Aorta (tissue), 5 donors: ENCODE results near the gene MSI2. TPM values are rescaled to one million over a fixed set of nuclear protein-coding genes. Genes with fewer than 3 reads are reported as not detected.

ENCODE experiments used
- ATAC-seq: fragments of 200-7000 bp; cut with Tn5 transposase; one replicate; pipeline ENCODE4 v1.9.1; 2022; ENCODE audit warnings: moderate library complexity; ENCODE audit not compliant: low FRiP score
- DNase-seq, 2 donors: peaks; one replicate each; pipeline ENCODE4 v3.0.0-alpha.2; 2020
- H3K27ac ChIP-seq, 2 donors: one replicate each; pipeline ENCODE4 v1.5.1; 2013; ENCODE audit warnings: low read length in 2 of 2, mild to moderate bottlenecking in 2 of 2, moderate library complexity in 2 of 2, control low read depth in 1 of 2, inconsistent platforms in 1 of 2, low read depth in 1 of 2
- H3K27me3 ChIP-seq, 2 donors: one replicate each; pipeline ENCODE4 v1.6.1; 2013; ENCODE audit warnings: control low read depth in 1 of 2, low read length in 1 of 2, mild to moderate bottlenecking in 1 of 2, moderate library complexity in 1 of 2; ENCODE audit not compliant: insufficient read depth in 2 of 2, control insufficient read depth in 1 of 2
- H3K36me3 ChIP-seq, 2 donors: one replicate each; pipeline ENCODE4 v1.6.1; 2013; ENCODE audit warnings: control low read depth in 1 of 2, low read length in 1 of 2, mild to moderate bottlenecking in 1 of 2; ENCODE audit not compliant: insufficient read depth in 2 of 2, control insufficient read depth in 1 of 2
- H3K4me1 ChIP-seq, 2 donors: one replicate each; pipeline ENCODE4 v1.6.1; 2013; ENCODE audit warnings: low read length in 2 of 2, control low read depth in 1 of 2, mild to moderate bottlenecking in 1 of 2, moderate library complexity in 1 of 2; ENCODE audit not compliant: insufficient read depth in 2 of 2, control insufficient read depth in 1 of 2
- H3K4me3 ChIP-seq, 2 donors: one replicate each; pipeline ENCODE4 v1.5.1; 2013; ENCODE audit warnings: low read length in 2 of 2, control low read depth in 1 of 2, mild to moderate bottlenecking in 1 of 2
- H3K9me3 ChIP-seq: one replicate; pipeline ENCODE4 v1.6.1; 2013; ENCODE audit warnings: mild to moderate bottlenecking, low read length; ENCODE audit not compliant: control insufficient read depth
- WGBS, 2 donors: extraction: QIAGEN DNeasy Blood & Tissue Kit; methylation state at CpG; one replicate each; pipeline ENCODE4 v1.1.7; 2013; 5-methylcytosine and 5-hydroxymethylcytosine counted together
- intact Hi-C, 2 donors: fragments of 100-400 bp; cut with DNase I; formaldehyde crosslinking; loops; one replicate each; pipeline versions ENCODE4 v1.14.2 to v1.15.0; 2022
- polyA plus RNA-seq, 2 donors: library from polyadenylated mRNA; stranded (reverse); fragments of 200-250 nt; gene quantifications; one replicate each; pipeline ENCODE4 v1.2.3, GENCODE V29; 2013
- total RNA-seq, 2 donors: library from RNA; stranded (reverse); fragmentation: NEBNext Ultra II Directional; extraction: Animal tissue kit (Norgen Biotek cat#: 25700); gene quantifications; one replicate each; pipeline ENCODE4 v1.2.1, GENCODE V29; 2021
- donor health status: healthy with polysubstance abuse.
- donor health status: Bipolar disorder and iron deficiency.
- donor health status: DM: no; HTN: no; CAD: no.
- donor health status: DM: no; HTN: no; CAD: no.
- donor health status: DM: yes; HTN: yes; CAD: no.

MSI2 gene
- total and polyA plus RNA-seq, 4 donors, result 9.3 to 48.2 (median 29.1) TPM

DNA sequence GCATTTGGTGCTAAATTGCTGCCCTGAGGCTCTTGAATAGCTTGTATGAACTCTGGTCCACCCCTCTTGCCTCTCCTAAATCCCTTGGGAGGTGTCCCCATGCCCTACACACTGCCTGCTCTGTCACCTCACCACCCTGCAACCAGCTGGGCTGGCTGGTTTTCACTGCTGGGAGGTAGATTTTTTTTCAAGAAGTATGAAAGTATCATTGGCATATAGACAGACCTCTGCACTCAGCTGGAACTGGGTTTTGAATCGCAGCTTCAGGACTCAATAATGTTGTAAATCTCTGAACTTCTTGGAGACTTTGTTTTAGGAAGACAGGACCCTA is 184.9 kb downstream of the MSI2 start:
- H3K4me1 ChIP-seq, result peaks cover 0 to 3% of the 10 kb centered on the region in 2 donors
- no peak overlapping the region for H3K4me3 ChIP-seq
- WGBS, 2 donors, result 25 to 67% methylated on average over 1 of the region's 1 CpG
- intact Hi-C loops, result loop anchor here in 1 of 2 donors (10.0 kb wide), 1 partner anchor 186 kb away; the partner anchor contains the start of gene MSI2
- ATAC-seq (no peak), DNase-seq (no peak)
- H3K27me3 ChIP-seq, result no peaks in the 10 kb centered on the region
- H3K9me3 ChIP-seq, result no peaks in the 10 kb centered on the region
- no peaks in the 10 kb centered on the region for H3K36me3 ChIP-seq
- H3K27ac ChIP-seq, result peak overlapping the region in 1 of 2 donors; percentile 41

DNA sequence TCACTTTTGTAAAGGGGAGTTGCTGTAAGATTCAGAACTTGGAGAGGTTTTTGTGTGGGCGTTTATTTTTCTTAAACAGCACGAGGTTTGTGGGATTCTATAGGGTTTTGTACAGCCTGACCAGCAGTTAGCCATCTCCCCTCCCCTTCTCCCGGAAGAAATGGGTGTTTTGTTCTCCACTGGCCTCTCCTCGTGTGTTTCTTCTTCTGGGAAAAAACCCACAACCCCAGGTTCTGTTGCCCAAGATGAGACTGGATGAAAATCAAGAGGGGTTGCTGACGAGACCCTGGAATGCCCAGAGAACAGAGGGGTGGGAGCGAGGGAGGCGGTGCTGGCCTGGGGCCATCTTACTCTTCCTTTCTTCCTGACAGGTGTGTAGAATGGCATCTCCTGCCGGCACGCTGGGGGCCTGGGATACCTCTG is 186.1 kb downstream of the MSI2 start:
- no peak for DNase-seq

DNA sequence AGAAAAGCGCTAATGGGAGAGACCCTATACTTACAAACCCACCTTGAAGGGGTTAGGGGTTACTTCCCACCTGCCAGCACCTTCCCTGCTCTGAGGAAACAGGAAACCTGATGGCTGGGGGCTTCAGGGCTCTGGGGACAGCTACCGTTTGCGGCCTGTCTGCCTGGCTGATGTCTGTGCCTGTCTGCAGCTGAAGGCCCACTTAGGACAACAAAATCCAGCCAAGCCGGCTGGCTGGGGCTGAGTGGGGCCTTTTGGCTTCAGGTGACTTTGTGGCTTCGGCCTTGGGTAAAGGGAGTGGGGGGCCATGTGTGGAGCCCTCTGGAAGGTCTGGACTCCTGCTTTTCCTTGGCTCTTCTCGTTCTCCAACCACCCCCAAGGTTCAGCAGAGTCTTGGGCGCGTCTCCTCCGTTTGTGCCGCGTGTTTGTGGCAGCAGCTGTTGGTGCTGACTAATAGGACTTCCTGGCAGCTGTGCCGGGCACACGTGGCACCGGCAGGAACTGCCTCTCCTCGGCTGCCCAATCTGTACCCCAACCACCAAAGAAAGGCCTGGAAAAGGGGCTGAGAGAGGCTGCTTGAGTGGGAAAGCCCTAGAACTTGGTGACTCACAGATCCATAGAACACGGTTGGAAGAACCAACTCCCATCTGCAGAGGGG is 186.7 kb downstream of the MSI2 start:
- H3K9me3 ChIP-seq, result no peaks in the 10 kb centered on the region
- DNase-seq, result peak; percentile 82 to 84
- intact Hi-C loops, result loop anchor here in 1 of 2 donors (1.0 to 10.0 kb wide), 2 partner anchors 98 to 188 kb away; partner anchors contain the start of gene MSI2
- H3K36me3 ChIP-seq, result no peaks in the 10 kb centered on the region
- peaks cover 0 to 3% of the 10 kb centered on the region in 2 donors for H3K4me1 ChIP-seq
- ATAC-seq, result no peak
- no peaks in the 10 kb centered on the region for H3K27me3 ChIP-seq
- 12 to 15% methylated on average over 16 of the region's 16 CpGs for WGBS, 2 donors
- peak overlapping the region in 1 of 2 donors; percentile 7 for H3K27ac ChIP-seq
- H3K4me3 ChIP-seq, result no peak overlapping the region

More for the DNA sequence above, 186.1 kb downstream of the MSI2 start:
- Histone ChIP-seq H3K9me3 (no peaks in the 10 kb centered on the region), H3K27me3 (no peaks in the 10 kb centered on the region), H3K4me3 (no peak overlapping the region), H3K27ac (no peak overlapping the region), H3K4me1 (peaks cover 0 to 3% of the 10 kb centered on the region in 2 donors), H3K36me3 (no peaks in the 10 kb centered on the region)
- WGBS, 2 donors, result 67 to 70% methylated on average over 9 of the region's 9 CpGs
- intact Hi-C loops, result loop anchor here in 1 of 2 donors (10.0 kb wide), 1 partner anchor 188 kb away; the partner anchor contains the start of gene MSI2
- no peak for ATAC-seq

DNA sequence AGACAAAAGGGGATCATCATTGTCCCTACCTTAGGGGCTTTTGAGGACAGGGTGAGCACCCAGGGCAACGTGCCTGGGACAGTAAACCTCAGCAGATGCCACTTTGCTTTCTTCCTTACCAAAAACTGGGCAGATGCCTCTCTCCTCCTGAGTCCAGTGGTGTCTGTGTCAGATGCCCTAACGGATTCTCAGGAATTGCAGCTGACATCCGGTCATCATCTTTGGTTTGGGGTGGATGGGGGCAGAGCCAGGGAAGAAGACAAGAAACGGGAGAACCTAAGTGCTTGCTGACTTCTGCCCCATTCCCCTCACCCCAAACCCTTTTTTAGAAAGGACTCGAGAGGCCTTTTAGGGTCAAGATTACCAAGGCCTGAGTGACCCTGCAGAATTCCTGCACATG is 187.5 kb downstream of the MSI2 start:
- ATAC-seq (no peak), DNase-seq (no peak)
- intact Hi-C loops, result loop anchor here (1.0 to 10.0 kb wide), 3 partner anchors 29 to 189 kb away; partner anchors contain the start of gene MSI2 (in 1 of the 2)
- Histone ChIP-seq H3K4me3 (no peak overlapping the region), H3K36me3 (no peaks in the 10 kb centered on the region), H3K9me3 (no peaks in the 10 kb centered on the region), H3K4me1 (peaks cover 0 to 3% of the 10 kb centered on the region in 2 donors), H3K27ac (no peak overlapping the region), H3K27me3 (no peaks in the 10 kb centered on the region)
- WGBS, 2 donors, result 95 to 96% methylated on average over 5 of the region's 5 CpGs

- Histone ChIP-seq H3K4me1 (peaks cover 0 to 3% of the 10 kb centered on the region in 2 donors), H3K4me3 (no peak overlapping the region), H3K36me3 (no peaks in the 10 kb centered on the region), H3K27ac (no peak overlapping the region), H3K27me3 (no peaks in the 10 kb centered on the region), H3K9me3 (no peaks in the 10 kb centered on the region)
- no peak for ATAC-seq
- peak in 1 of 2 donors; percentile 37 for DNase-seq
- WGBS, 2 donors, result 69 to 76% methylated on average over 13 of the region's 13 CpGs
- intact Hi-C loops, result loop anchor here (2.0 to 10.0 kb wide), 2 partner anchors 28 to 190 kb away; partner anchors contain the start of gene MSI2 (in 1 of the 2)
Measured at GRCh38 chr17:57444682-57445450, 188.5 kb downstream of the MSI2 start.

- WGBS, 2 donors, result 83 to 89% methylated on average over 17 of the region's 17 CpGs
- no peaks in the 10 kb centered on the region for H3K36me3 ChIP-seq
- H3K4me3 ChIP-seq, result no peak overlapping the region
- no peaks in the 10 kb centered on the region for H3K27me3 ChIP-seq
- ATAC-seq (no peak), DNase-seq (peak in 1 of 2 donors; percentile 39)
- H3K9me3 ChIP-seq, result no peaks in the 10 kb centered on the region
- intact Hi-C loops, result loop anchor here (2.0 to 10.0 kb wide), 2 partner anchors 27 to 191 kb away; partner anchors contain the start of gene MSI2 (in 1 of the 2)
- no peak overlapping the region for H3K27ac ChIP-seq
- H3K4me1 ChIP-seq, result peaks cover 0 to 3% of the 10 kb centered on the region in 2 donors
Measured at GRCh38 chr17:57445772-57446472, 189.6 kb downstream of the MSI2 start.

DNA sequence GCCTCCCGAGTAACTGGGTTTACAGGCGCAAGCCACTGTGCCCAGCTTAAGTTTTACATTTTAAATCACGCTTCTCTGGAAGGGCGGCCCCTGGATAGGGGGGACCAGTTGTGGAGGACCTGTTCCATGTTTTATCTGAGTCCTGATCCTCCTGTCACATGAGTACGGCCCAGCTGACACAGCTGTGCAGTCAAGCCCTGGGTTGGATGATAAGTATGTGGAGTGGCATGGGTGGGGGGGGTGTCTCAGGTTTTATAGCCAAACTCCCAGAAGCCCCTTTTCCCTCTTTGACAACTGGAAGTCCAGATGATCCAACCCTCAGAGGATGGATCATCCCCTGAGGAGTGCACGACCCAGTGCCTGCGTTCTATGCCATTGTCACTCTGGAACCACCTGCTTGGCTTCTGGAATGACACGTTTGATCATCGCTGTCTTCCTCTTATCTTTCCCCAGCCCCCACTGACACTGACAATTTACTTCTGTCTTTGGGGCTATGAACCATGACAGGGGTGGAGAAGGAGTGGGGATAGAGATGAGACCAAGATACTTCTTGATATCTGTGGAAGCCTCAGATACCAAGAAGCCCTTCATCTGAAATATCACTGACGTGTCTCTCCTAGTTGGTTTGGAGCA is 191.2 kb downstream of the MSI2 start:
- no peaks in the 10 kb centered on the region for H3K36me3 ChIP-seq
- H3K27me3 ChIP-seq, result no peaks in the 10 kb centered on the region
- H3K4me3 ChIP-seq, result no peak overlapping the region
- WGBS, 2 donors, result 96 to 97% methylated on average over 10 of the region's 10 CpGs
- ATAC-seq (no peak), DNase-seq (peak in 1 of 2 donors; percentile 23)
- H3K27ac ChIP-seq, result no peak overlapping the region
- H3K4me1 ChIP-seq, result peaks cover 0 to 3% of the 10 kb centered on the region in 2 donors
- intact Hi-C loops, result loop anchor here in 1 of 2 donors (10.0 kb wide), 1 partner anchor 193 kb away; the partner anchor contains the start of gene MSI2
- H3K9me3 ChIP-seq, result no peaks in the 10 kb centered on the region
